Activated CD8-positive, alpha-beta memory T cell treated with anti-CD3 and anti-CD28 coated beads for 48 hours (primary cell): ENCODE data around the gene RPS6KA6.
"Not testable (repeated sequence)": the region's sequence is repeated elsewhere in the genome, so short reads cannot be mapped to it uniquely, and the experiment has no call there.

Experiments used
- DNase-seq, 3 experiments: peaks; one replicate each; pipeline ENCODE4 v3.0.0-alpha.2; 2020; ENCODE audit warnings: low read depth in 2 of 3, low spot score in 2 of 3

The RPS6KA6 gene

DNA sequence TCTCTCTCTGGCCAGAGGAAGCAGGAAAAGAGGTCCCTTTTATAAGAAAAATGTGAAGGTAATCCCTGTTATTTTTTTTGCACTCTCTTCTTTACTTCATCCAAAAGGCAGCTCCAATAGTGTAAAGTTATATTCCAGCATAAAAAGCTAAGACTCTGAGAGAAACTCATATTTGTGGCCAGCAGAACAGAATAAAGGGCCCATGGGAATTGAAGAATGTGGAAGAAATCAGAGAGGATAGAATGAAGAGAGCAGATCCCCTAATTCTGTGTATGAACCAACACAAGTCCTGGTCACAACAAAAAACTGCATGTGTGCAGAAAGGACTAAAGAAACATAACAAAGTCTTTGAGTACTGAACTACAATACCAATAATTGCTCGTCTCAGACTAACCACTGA is 22.3 kb downstream of the RPS6KA6 start:
- DNase-seq, result no peak

DNA sequence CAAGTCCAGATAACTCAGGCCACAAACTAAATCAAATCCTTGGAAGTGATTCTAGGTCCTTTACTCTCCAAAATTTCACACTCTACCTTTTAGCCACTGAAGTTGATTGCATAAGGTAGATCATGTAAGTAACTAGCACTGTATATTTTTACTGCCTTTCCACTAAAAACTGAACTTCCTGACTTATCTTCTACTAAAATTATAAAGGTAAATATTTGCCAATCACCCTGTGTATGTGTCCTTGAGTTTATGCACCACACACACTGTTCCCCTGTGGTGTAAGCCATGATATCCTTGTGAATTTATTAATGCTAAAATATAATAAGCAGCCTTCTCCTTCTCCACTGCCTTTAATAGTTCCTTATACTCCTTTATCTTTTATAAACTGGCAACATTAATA is 25.6 kb downstream of the RPS6KA6 start:
- DNase-seq, result no peak

- no peak for DNase-seq
Measured at GRCh38 chrX:84161641-84162040, 26.4 kb downstream of the RPS6KA6 start.

- DNase-seq, result no peak
Measured at GRCh38 chrX:84160736-84161135, 27.3 kb downstream of the RPS6KA6 start.

DNA sequence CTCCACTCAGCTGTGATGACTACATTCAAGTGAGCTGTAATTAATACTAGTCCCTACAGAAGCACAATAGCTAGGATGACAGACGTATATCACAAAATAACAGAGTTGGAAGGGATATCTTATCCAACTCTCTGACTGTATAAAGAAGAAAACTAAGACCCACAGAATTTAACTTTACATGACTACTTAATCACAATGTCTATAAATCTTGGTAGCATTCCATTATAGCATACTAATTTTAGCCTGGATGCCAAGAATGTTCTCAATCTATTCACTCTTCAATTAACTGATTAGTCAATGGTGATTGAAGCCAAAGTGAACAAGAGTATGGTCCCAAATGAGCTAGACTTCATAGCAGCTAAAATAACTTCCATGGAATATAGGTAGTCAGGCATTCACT is 31.2 kb downstream of the RPS6KA6 start:
- no peak for DNase-seq

GRCh38 chrX:84155938-84156337 is 32.1 kb downstream of the RPS6KA6 start:
- DNase-seq, result no peak

GRCh38 chrX:84153538-84153937 is 34.5 kb downstream of the RPS6KA6 start:
- no peak for DNase-seq

- no peak for DNase-seq
Measured at GRCh38 chrX:84144991-84145390, 43.0 kb downstream of the RPS6KA6 start.

GRCh38 chrX:84144281-84144680 is 43.7 kb downstream of the RPS6KA6 start:
- no peak for DNase-seq

- no peak for DNase-seq
Measured at GRCh38 chrX:84133023-84133422, 55.0 kb downstream of the RPS6KA6 start.

- DNase-seq, result no peak
Measured at GRCh38 chrX:84123585-84123984, 64.4 kb downstream of the RPS6KA6 start.

GRCh38 chrX:84118769-84119168 is 69.2 kb downstream of the RPS6KA6 start:
- DNase-seq, result no peak

GRCh38 chrX:84118315-84118714 is 69.7 kb downstream of the RPS6KA6 start:
- DNase-seq, result no peak

GRCh38 chrX:84108584-84108983 is 79.4 kb downstream of the RPS6KA6 start:
- DNase-seq, result no peak

- DNase-seq, result no peak
Measured at GRCh38 chrX:84099120-84099519, 88.9 kb downstream of the RPS6KA6 start.

DNA sequence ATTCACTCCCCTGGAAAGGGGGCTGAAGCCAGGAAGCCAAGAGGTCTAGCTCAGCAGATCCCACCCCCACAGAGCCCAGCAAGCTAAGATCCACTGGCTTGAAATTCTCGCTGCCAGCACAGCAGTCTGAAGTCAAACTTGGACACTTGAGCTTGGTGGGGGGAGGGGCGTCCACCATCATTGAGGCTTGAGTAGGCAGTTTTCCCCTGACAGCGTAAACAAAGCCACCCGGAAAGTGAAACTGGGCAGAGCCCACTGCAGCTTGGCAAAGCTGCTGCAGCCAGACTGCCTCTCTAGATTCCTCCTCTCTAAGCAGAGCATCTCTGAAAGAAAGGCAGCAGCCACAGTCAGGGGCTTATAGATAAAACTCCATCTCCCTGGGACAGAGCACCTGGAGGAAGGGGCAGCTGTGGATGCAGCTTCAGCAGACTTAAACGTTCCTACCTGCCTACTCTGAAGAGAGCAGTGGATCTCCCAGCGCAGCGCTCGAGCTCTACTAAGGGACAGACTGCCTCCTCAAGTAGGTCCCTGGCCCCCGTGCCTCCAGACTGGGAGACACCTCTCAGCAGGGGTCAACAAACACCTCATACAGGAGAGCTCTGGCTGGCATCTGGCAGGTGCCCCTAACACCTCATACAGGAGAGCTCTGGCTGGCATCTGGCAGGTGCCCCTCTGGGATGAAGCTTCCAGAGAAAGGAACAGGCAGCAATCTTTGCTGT is 108.4 kb downstream of the RPS6KA6 start:
- not testable (repeated sequence) for DNase-seq

DNA sequence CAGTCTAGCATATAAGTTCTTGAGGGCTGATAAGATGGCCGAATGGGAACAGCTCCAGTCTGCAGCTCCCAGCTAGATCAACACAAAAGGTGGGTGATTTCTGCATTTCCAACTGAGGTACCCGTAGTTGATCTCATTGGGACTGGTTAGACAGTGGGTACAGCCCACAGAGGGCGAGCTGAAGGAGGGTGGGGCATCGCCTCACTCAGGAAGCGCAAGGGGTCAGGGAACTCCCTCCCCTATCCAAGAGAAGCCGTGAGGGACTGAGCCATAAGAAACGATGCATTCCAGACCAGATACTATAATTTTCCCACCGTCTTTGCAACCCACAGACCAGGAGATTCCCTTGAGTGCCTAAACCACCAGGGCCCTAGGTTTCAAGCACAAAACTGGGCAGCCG is 109.0 kb downstream of the RPS6KA6 start:
- no peak for DNase-seq

DNA sequence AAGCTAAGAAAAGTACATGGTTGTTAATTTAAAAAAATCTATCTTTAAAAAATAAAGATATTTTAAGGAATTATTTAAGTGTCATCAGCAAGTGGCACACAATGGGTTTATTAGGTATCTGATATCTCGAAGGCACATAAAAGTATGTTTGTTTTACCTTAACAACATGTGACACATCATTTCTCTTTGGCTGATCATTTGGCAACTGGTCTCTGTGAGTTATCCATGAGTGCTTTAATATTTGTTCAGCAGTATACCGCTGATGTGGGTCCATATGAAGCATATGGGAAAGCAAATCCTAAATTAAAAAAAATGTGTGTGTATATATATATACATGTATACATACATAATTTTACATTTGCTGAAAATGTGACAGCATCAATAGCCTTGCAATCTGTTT is 123.2 kb downstream of the RPS6KA6 start:
- DNase-seq, result no peak

GRCh38 chrX:84064164-84064563 is 123.8 kb downstream of the RPS6KA6 start:
- no peak for DNase-seq

DNA sequence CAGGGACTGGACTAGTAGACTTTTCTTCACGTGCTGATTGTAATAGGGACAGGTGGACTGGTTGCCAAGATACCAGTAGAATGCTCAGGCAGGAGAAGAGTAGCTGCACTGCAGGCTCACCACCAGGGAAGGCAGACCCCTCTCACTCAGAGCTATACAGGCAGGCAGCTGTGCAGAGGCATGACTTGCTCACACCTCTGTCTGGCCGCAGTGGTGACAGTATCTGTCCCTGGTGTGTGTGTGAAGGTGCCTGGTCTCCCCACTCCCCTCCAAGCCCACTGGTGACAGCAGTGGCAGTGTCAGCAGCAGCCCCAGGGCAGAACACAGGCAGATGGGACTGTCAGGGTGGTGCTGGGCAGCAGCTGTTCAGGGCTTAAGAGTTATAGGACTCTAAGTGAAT is 140.7 kb downstream of the RPS6KA6 start:
- no peak for DNase-seq

GRCh38 chrX:84046403-84046984 is 141.5 kb downstream of the RPS6KA6 start:
- peak in 1 of 3 experiments; percentile 2 for DNase-seq

DNA sequence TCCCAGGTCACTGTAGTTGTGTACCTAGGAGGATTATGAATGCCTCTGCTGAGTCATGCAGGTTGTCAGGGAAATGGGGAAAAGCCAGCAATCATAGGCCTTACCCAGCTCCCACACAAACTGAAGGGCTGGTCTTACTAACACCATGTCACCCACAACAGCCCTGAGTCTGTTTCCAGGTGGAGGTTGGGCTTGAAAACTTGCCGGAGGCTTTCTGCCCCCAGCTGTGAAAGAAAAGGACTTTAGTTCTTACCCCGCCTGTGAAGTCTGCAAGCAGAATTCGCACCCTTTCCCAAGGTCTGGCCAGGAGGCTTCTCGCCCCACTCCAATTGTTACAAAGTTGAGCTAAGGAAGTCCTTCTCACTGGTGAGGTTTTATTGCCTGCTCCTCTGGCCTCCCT is 143.9 kb downstream of the RPS6KA6 start:
- DNase-seq, result no peak
